ENCODE data around the gene MYL7.

DNA sequence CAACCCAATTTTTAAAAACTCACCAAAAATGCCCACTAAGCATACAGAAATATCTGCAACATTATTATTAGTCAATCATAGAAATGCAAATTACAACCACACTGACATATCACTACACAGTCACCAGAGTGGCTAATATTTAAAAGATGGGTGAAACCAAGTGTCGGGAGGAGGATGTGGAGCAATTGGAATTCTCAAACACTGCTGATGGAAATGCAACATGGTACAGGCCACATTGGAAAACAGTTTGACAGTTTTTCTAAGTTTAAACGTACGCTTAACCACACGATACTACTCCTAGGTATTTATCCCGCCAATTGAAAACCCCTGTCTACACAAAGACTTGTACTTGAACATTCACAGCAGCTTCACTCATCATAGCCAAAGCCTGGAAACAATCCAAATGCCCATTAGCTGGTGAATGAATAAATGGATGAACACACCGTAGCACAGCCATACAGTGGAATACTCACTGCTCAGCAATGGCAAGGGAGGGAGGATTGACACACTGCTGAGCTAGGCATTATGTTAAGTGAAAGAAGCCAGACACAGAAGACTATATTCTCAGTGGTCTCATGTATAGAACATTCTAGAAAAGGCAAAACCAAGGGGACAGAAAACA is 31.8 kb upstream of the MYL7 start:
- TF ChIP-seq, protein P1, sequence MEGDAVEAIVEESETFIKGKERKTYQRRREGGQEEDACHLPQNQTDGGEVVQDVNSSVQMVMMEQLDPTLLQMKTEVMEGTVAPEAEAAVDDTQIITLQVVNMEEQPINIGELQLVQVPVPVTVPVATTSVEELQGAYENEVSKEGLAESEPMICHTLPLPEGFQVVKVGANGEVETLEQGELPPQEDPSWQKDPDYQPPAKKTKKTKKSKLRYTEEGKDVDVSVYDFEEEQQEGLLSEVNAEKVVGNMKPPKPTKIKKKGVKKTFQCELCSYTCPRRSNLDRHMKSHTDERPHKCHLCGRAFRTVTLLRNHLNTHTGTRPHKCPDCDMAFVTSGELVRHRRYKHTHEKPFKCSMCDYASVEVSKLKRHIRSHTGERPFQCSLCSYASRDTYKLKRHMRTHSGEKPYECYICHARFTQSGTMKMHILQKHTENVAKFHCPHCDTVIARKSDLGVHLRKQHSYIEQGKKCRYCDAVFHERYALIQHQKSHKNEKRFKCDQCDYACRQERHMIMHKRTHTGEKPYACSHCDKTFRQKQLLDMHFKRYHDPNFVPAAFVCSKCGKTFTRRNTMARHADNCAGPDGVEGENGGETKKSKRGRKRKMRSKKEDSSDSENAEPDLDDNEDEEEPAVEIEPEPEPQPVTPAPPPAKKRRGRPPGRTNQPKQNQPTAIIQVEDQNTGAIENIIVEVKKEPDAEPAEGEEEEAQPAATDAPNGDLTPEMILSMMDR (IDR thresholded peaks at IDR 0.05): no peak
- TF ChIP-seq, protein P2, sequence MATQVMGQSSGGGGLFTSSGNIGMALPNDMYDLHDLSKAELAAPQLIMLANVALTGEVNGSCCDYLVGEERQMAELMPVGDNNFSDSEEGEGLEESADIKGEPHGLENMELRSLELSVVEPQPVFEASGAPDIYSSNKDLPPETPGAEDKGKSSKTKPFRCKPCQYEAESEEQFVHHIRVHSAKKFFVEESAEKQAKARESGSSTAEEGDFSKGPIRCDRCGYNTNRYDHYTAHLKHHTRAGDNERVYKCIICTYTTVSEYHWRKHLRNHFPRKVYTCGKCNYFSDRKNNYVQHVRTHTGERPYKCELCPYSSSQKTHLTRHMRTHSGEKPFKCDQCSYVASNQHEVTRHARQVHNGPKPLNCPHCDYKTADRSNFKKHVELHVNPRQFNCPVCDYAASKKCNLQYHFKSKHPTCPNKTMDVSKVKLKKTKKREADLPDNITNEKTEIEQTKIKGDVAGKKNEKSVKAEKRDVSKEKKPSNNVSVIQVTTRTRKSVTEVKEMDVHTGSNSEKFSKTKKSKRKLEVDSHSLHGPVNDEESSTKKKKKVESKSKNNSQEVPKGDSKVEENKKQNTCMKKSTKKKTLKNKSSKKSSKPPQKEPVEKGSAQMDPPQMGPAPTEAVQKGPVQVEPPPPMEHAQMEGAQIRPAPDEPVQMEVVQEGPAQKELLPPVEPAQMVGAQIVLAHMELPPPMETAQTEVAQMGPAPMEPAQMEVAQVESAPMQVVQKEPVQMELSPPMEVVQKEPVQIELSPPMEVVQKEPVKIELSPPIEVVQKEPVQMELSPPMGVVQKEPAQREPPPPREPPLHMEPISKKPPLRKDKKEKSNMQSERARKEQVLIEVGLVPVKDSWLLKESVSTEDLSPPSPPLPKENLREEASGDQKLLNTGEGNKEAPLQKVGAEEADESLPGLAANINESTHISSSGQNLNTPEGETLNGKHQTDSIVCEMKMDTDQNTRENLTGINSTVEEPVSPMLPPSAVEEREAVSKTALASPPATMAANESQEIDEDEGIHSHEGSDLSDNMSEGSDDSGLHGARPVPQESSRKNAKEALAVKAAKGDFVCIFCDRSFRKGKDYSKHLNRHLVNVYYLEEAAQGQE (IDR thresholded peaks at IDR 0.05; ENCODE audit: insufficient read depth in 1 of 2, low read depth in 2 of 2, low read length in 1 of 2): no peak

Measured in Panc1 (cell line).